ENCODE measurements around the gene MAD1L1. TPM values are rescaled to one million over a fixed set of nuclear protein-coding genes. Genes with fewer than 3 reads are reported as not detected.

MAD1L1 gene
- total RNA-seq, 1 donor from 2014 or later = 48.4 TPM

- no peak overlapping the region for H3K27ac ChIP-seq
- peaks cover 18% of the 10 kb centered on the region for H3K36me3 ChIP-seq
- ATAC-seq = no peak
Measured at GRCh38 chr7:2143450-2143849, 89.3 kb downstream of the MAD1L1 start.

GRCh38 chr7:2142386-2142785 lies 90.4 kb downstream of the MAD1L1 start:
- Histone ChIP-seq H3K27me3 (no peaks in the 10 kb centered on the region), H3K9me3 (no peaks in the 10 kb centered on the region), H3K4me1 (no peaks in the 10 kb centered on the region), H3K27ac (no peak overlapping the region), H3K4me3 (no peak overlapping the region), H3K36me3 (peaks cover 18% of the 10 kb centered on the region)
- intact Hi-C loops (cut with DNase I) = no loop called here
- no peak for DNase-seq
- ATAC-seq = no peak
- no peak for TF ChIP-seq CTCF (IDR thresholded peaks at IDR 0.05)

More at GRCh38 chr7:2143450-2143849, 89.3 kb downstream of the MAD1L1 start:
- Histone ChIP-seq H3K27me3 (no peaks in the 10 kb centered on the region), H3K9me3 (no peaks in the 10 kb centered on the region), H3K4me3 (no peak overlapping the region), H3K4me1 (no peaks in the 10 kb centered on the region)
- DNase-seq = no peak
- intact Hi-C loops (cut with DNase I) = no loop called here
- TF ChIP-seq CTCF (IDR thresholded peaks at IDR 0.05) = no peak

GRCh38 chr7:2141651-2142050 lies 91.1 kb downstream of the MAD1L1 start:
- no peak for TF ChIP-seq CTCF (IDR thresholded peaks at IDR 0.05)
- Histone ChIP-seq H3K4me3 (no peak overlapping the region), H3K27ac (no peak overlapping the region), H3K9me3 (no peaks in the 10 kb centered on the region), H3K4me1 (no peaks in the 10 kb centered on the region), H3K27me3 (no peaks in the 10 kb centered on the region), H3K36me3 (peaks cover 19% of the 10 kb centered on the region)
- DNase-seq = no peak
- intact Hi-C loops (cut with DNase I) = no loop called here
- ATAC-seq = no peak

GRCh38 chr7:2141021-2141410 lies 91.7 kb downstream of the MAD1L1 start:
- DNase-seq (no peak), ATAC-seq (no peak)
- intact Hi-C loops (cut with DNase I) = no loop called here
- peaks cover 21% of the 10 kb centered on the region for H3K36me3 ChIP-seq
- no peaks in the 10 kb centered on the region for H3K9me3 ChIP-seq
- H3K27me3 ChIP-seq = no peaks in the 10 kb centered on the region
- no peak overlapping the region for H3K27ac ChIP-seq
- no peaks in the 10 kb centered on the region for H3K4me1 ChIP-seq
- no peak overlapping the region for H3K4me3 ChIP-seq
- no peak for TF ChIP-seq CTCF (IDR thresholded peaks at IDR 0.05)

- intact Hi-C loops (cut with DNase I) = no loop called here
- ATAC-seq (no peak), DNase-seq (no peak)
- no peaks in the 10 kb centered on the region for H3K4me1 ChIP-seq
- no peak for TF ChIP-seq CTCF (IDR thresholded peaks at IDR 0.05)
- no peaks in the 10 kb centered on the region for H3K9me3 ChIP-seq
- no peak overlapping the region for H3K27ac ChIP-seq
- no peaks in the 10 kb centered on the region for H3K27me3 ChIP-seq
- H3K4me3 ChIP-seq = no peak overlapping the region
- peaks cover 18% of the 10 kb centered on the region for H3K36me3 ChIP-seq
Measured at GRCh38 chr7:2140216-2141020, 92.3 kb downstream of the MAD1L1 start.

All from upper lobe of right lung (tissue), 1 donor.